ENCODE results near the gene C1QTNF2. TPM values are rescaled to one million over a fixed set of nuclear protein-coding genes. Genes with fewer than 3 reads are reported as not detected.
"Not testable (repeated sequence)": the region's sequence is repeated elsewhere in the genome, so short reads cannot be mapped to it uniquely, and the experiment has no call there.

Gene C1QTNF2
- total RNA-seq, 1 donor from 2014 or later = not detected

DNA sequence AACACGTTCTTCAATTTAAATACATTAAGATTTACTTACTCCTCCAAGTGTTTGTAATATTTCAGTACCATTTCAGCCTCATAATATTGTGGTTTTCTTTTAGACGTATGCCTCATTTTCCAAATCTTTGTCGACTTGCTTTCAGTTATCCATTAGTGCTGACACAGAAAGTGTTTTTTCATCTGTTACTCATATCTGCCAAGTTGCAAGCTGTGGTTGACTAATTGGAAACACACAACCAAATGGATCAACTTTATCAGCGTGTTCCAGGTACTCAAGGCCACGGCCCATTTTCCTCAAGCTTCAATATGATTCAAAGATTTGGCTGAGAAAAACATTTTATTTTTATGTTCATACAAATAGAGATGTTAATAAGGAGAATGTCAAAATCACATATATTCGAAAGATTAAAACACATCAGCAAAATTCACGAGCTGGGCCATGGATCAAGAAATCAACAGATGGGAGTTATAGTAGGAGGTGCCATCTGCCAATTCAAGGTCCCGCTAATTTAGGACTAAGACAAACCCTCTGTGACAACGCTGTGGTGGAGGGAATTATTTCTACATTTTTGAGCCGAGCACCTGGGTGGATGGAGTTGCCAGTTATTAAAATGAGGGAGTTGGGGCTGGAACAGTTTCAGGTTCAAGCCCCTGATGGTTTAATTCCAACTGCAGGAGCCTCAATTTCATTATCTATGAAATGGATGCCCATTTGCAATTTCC is 30.9 kb downstream of the C1QTNF2 start:
- Mint-ChIP-seq H3K36me3 (ENCODE audit: low read depth) (no peaks in the 10 kb centered on the region), H3K27ac (no peak overlapping the region), H3K9me3 (no peaks in the 10 kb centered on the region), H3K4me3 (no peak overlapping the region), H3K4me1 (no peaks in the 10 kb centered on the region), H3K27me3 (peaks cover 2% of the 10 kb centered on the region)
- intact Hi-C loops (cut with micrococcal nuclease) = loop anchor here (10.0 kb wide), 1 partner anchor 1185 kb away; no protein-coding TSS in a partner anchor
- CTCF ChIA-PET = no interaction called here
- ATAC-seq (ENCODE audit: low read depth) (no peak), DNase-seq (no peak)
- TF ChIP-seq, protein P1, sequence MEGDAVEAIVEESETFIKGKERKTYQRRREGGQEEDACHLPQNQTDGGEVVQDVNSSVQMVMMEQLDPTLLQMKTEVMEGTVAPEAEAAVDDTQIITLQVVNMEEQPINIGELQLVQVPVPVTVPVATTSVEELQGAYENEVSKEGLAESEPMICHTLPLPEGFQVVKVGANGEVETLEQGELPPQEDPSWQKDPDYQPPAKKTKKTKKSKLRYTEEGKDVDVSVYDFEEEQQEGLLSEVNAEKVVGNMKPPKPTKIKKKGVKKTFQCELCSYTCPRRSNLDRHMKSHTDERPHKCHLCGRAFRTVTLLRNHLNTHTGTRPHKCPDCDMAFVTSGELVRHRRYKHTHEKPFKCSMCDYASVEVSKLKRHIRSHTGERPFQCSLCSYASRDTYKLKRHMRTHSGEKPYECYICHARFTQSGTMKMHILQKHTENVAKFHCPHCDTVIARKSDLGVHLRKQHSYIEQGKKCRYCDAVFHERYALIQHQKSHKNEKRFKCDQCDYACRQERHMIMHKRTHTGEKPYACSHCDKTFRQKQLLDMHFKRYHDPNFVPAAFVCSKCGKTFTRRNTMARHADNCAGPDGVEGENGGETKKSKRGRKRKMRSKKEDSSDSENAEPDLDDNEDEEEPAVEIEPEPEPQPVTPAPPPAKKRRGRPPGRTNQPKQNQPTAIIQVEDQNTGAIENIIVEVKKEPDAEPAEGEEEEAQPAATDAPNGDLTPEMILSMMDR (IDR thresholded peaks at IDR 0.05) = no peak
- POLR2A ChIA-PET = no interaction called here

DNA sequence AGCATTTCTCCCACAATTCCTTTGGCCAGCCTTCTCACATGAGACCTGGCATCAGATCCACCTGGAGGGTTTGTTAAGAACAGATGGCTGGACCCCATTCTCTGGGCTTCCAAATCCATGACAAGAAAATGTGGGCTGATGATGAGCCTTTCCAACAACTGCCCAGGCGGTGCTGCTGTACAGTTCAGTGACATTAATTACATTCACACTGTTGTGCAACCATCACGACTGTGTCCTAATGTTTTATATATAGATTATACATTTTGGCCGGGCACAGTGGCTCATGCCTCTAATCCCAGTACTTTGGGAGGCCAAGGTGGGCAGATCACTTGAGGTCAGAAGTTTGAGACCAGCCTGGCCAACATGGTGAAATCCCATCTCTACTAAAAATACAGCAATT is 35.7 kb downstream of the C1QTNF2 start:
- intact Hi-C loops (cut with micrococcal nuclease); H3K36me3 Mint-ChIP-seq (ENCODE audit: low read depth); H3K4me1 Mint-ChIP-seq; CTCF ChIA-PET; H3K9me3 Mint-ChIP-seq; H3K27ac Mint-ChIP-seq; H3K27me3 Mint-ChIP-seq; DNase-seq; H3K4me3 Mint-ChIP-seq; POLR2A ChIA-PET; ATAC-seq (ENCODE audit: low read depth): not testable (repeated sequence)

DNA sequence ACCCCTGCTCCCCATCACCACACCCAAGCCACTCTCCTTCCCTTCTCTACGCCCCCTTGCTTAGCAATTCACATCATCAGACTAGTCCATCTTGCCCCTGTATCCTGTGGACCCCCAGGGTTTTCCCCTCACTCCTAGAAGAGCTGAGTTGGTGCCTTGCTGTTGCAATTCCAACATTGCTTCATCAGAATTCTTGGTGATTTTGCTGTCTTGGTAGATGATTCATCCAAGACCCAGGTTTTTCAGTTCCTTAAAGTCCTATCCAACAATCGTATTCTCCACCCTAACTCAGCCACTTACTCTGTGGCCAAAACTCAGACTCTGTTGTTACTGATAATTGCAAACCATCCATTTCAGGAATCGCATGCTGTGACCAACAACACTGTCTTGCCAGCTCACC is 36.7 kb downstream of the C1QTNF2 start:
- H3K4me3 Mint-ChIP-seq = no peak overlapping the region
- TF ChIP-seq, protein P1 (IDR thresholded peaks at IDR 0.05) = no peak
- POLR2A ChIA-PET = no interaction called here
- H3K4me1 Mint-ChIP-seq = no peaks in the 10 kb centered on the region
- intact Hi-C loops (cut with micrococcal nuclease) = no loop called here
- H3K27me3 Mint-ChIP-seq = peaks cover 7% of the 10 kb centered on the region
- CTCF ChIA-PET = no interaction called here
- H3K9me3 Mint-ChIP-seq = no peaks in the 10 kb centered on the region
- H3K36me3 Mint-ChIP-seq (ENCODE audit: low read depth) = no peaks in the 10 kb centered on the region
- DNase-seq = no peak
- no peak overlapping the region for H3K27ac Mint-ChIP-seq
- no peak for ATAC-seq (ENCODE audit: low read depth)

DNA sequence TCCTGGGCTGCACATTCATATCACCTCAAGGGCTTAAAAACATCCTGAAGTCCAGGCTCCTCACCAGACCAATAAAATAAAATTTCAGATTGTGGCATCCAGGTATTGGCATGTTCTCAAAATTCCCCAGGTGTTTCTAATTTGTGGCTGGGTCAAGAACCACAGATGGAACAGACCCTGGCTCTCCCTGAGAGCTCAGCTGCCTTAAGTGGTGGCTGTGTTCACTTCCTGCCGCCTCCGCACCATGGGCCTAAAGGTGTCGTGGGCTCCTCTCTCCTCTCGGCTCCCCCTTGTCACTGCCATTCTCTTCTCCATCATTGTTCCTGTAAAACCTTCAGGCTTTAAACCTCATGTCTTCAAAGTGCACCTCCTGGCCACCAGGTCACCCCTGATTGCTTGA is 40.2 kb downstream of the C1QTNF2 start:
- H3K27ac Mint-ChIP-seq = no peak overlapping the region
- H3K4me1 Mint-ChIP-seq = no peaks in the 10 kb centered on the region
- ATAC-seq (ENCODE audit: low read depth) = no peak
- ChIA-PET POLR2A (no interaction called here), CTCF (no interaction called here)
- no peaks in the 10 kb centered on the region for H3K36me3 Mint-ChIP-seq (ENCODE audit: low read depth)
- TF ChIP-seq, protein P1 (IDR thresholded peaks at IDR 0.05) = no peak
- intact Hi-C loops (cut with micrococcal nuclease) = no loop called here
- no peak for DNase-seq
- H3K9me3 Mint-ChIP-seq = no peaks in the 10 kb centered on the region
- H3K4me3 Mint-ChIP-seq = no peak overlapping the region
- peaks cover 11% of the 10 kb centered on the region for H3K27me3 Mint-ChIP-seq

DNA sequence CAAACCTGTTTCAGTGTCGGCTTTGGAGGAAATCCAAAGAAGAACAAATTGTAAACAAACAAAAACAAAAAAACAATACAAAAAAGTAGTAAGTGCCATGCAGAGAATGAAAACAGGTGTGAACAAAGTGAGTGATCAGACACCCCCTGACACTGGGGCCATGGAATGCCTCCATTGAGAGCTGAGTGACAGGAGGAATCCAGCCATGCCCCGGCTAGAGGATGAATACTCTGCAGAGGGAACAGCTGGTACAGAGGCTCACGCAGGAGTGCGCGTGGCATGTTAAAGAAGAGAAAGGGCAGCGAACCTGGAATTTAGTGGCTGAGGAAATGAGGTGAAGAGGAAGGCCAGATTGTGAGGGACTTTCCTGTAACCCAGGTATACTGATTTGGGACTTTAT is 42.6 kb downstream of the C1QTNF2 start:
- CTCF ChIA-PET = no interaction called here
- intact Hi-C loops (cut with micrococcal nuclease) = no loop called here
- POLR2A ChIA-PET = no interaction called here

More for the DNA sequence above, 42.6 kb downstream of the C1QTNF2 start:
- Mint-ChIP-seq H3K27ac (no peak overlapping the region), H3K4me3 (no peak overlapping the region), H3K4me1 (no peaks in the 10 kb centered on the region), H3K36me3 (ENCODE audit: low read depth) (no peaks in the 10 kb centered on the region), H3K9me3 (no peaks in the 10 kb centered on the region), H3K27me3 (peaks cover 9% of the 10 kb centered on the region)
- TF ChIP-seq, protein P1 (IDR thresholded peaks at IDR 0.05) = no peak
- no peak for ATAC-seq (ENCODE audit: low read depth)
- DNase-seq = no peak
